IPS-18c (cell line): ENCODE data around the gene NBPF9.
"Not testable (repeated sequence)": the region's sequence is repeated elsewhere in the genome, so short reads cannot be mapped to it uniquely, and the experiment has no call there.

ENCODE experiments used
- H3K4me3 ChIP-seq: 2 replicates; pipeline ENCODE4 v1.7.0; 2013; ENCODE audit warnings: low read depth, mild to moderate bottlenecking, low read length, moderate library complexity; ENCODE audit not compliant: insufficient read depth
- H3K9me3 ChIP-seq: one replicate; pipeline ENCODE4 v1.6.1; 2013; ENCODE audit warnings: mild to moderate bottlenecking, low read length, moderate library complexity; ENCODE audit not compliant: control insufficient read depth, insufficient read depth

Gene NBPF9

GRCh38 chr1:149033916-149034315, 69.4 kb downstream of the NBPF9 start:
- not testable (repeated sequence) for H3K4me3 ChIP-seq

GRCh38 chr1:149024327-149024726, 79.0 kb downstream of the NBPF9 start:
- not testable (repeated sequence) for H3K4me3 ChIP-seq, H3K9me3 ChIP-seq

More at GRCh38 chr1:149033916-149034315, 69.4 kb downstream of the NBPF9 start:
- not testable (repeated sequence) for H3K9me3 ChIP-seq

GRCh38 chr1:149018577-149018976, 84.8 kb downstream of the NBPF9 start:
- not testable (repeated sequence) for H3K4me3 ChIP-seq, H3K9me3 ChIP-seq

- not testable (repeated sequence) for H3K4me3 ChIP-seq, H3K9me3 ChIP-seq
Measured at GRCh38 chr1:149016626-149017025, 86.7 kb downstream of the NBPF9 start.

GRCh38 chr1:149015522-149015921, 87.8 kb downstream of the NBPF9 start:
- not testable (repeated sequence) for H3K4me3 ChIP-seq

GRCh38 chr1:149013513-149013912, 89.8 kb downstream of the NBPF9 start:
- not testable (repeated sequence) for H3K9me3 ChIP-seq, H3K4me3 ChIP-seq

More at GRCh38 chr1:149015522-149015921, 87.8 kb downstream of the NBPF9 start:
- not testable (repeated sequence) for H3K9me3 ChIP-seq

- H3K9me3 ChIP-seq, H3K4me3 ChIP-seq: not testable (repeated sequence)
Measured at GRCh38 chr1:149012599-149012998, 90.8 kb downstream of the NBPF9 start.

GRCh38 chr1:149009761-149010160, 93.6 kb downstream of the NBPF9 start:
- not testable (repeated sequence) for H3K4me3 ChIP-seq, H3K9me3 ChIP-seq

GRCh38 chr1:149008769-149009168, 94.6 kb downstream of the NBPF9 start:
- H3K9me3 ChIP-seq, H3K4me3 ChIP-seq: not testable (repeated sequence)

GRCh38 chr1:149008326-149008725, 95.0 kb downstream of the NBPF9 start:
- H3K4me3 ChIP-seq: not testable (repeated sequence)

More at GRCh38 chr1:149008326-149008725, 95.0 kb downstream of the NBPF9 start:
- H3K9me3 ChIP-seq: not testable (repeated sequence)
